Measurements from ENCODE around the gene GYG2.

GRCh38 chrX:2917767-2918166, 89.0 kb downstream of the GYG2 start:
- TF ChIP-seq CTCF (IDR thresholded peaks at IDR 0.05; ENCODE audit: low read depth, low read length) (no peak), EZH2phosphoT487 (IDR thresholded peaks at IDR 0.05; ENCODE audit: low read depth) (no peak)
